Small intestine (tissue), 7 donors: ENCODE data around the gene GOLGA2. TPM values are rescaled to one million over a fixed set of nuclear protein-coding genes. Genes with fewer than 3 reads are reported as not detected.

Source experiments
- DNase-seq, 2 donors: peaks; one replicate each; pipeline versions ENCODE4 v3.0.0 to v3.0.0-alpha.2; 2013
- FAIRE-seq: peaks from 2 replicates; lab custom pipeline; 2012; peaks lifted over from hg19 to GRCh38; lab: Jason Lieb, UNC
- H3K27ac ChIP-seq, 3 donors: one replicate each; pipeline ENCODE4 v1.5.1; 2013; ENCODE audit warnings: low read length in 2 of 3, mild to moderate bottlenecking in 2 of 3, control low read depth in 1 of 3, inconsistent platforms in 1 of 3, low read depth in 1 of 3, moderate library complexity in 1 of 3
- H3K27me3 ChIP-seq, 3 donors: one replicate each; pipeline ENCODE4 v1.6.1; 2013; ENCODE audit warnings: low read length in 3 of 3, inconsistent platforms in 1 of 3; ENCODE audit not compliant: control insufficient read depth in 3 of 3, insufficient read depth in 3 of 3
- H3K36me3 ChIP-seq, 3 donors: one replicate each; pipeline ENCODE4 v1.6.1; 2013; ENCODE audit warnings: low read length in 3 of 3, inconsistent platforms in 1 of 3, low read depth in 1 of 3, mild to moderate bottlenecking in 1 of 3, moderate library complexity in 1 of 3; ENCODE audit not compliant: control insufficient read depth in 3 of 3, insufficient read depth in 2 of 3
- H3K4me1 ChIP-seq, 3 donors: one replicate each; pipeline ENCODE4 v1.6.1; 2013; ENCODE audit warnings: low read length in 2 of 3, inconsistent platforms in 1 of 3, low read depth in 1 of 3, mild to moderate bottlenecking in 1 of 3, moderate library complexity in 1 of 3; ENCODE audit not compliant: control insufficient read depth in 3 of 3, insufficient read depth in 2 of 3
- H3K4me3 ChIP-seq, 3 donors: one replicate each; pipeline ENCODE4 v1.5.1; 2013; ENCODE audit warnings: low read length in 3 of 3, control low read depth in 1 of 3, inconsistent platforms in 1 of 3, low read depth in 1 of 3, mild to moderate bottlenecking in 1 of 3, moderate library complexity in 1 of 3
- H3K9me3 ChIP-seq, 2 donors: one replicate each; pipeline ENCODE4 v1.6.1; 2013; ENCODE audit warnings: low read depth in 1 of 2, low read length in 1 of 2; ENCODE audit not compliant: control insufficient read depth in 2 of 2, insufficient read depth in 1 of 2
- WGBS, 3 donors: extraction: QIAGEN DNeasy Blood & Tissue Kit; methylation state at CpG; one replicate each; pipeline ENCODE4 v1.1.7; 2013; 5-methylcytosine and 5-hydroxymethylcytosine counted together
- polyA plus RNA-seq, 4 donors: library from polyadenylated mRNA; stranded (reverse) in 3 of 4; unstranded in 1 of 4; fragments of 200-250 nt in 3 of 4; fragments of 120-200 nt in 1 of 4; gene quantifications; one replicate each; pipeline versions ENCODE4 v1.2.1 to v1.2.3, GENCODE V29; 2013
- donor health status: healthy with polysubstance abuse.
- donor health status: control.
- donor health status: control.
- donor health status: Bipolar disorder and iron deficiency.
- donor health status: healthy.

GOLGA2 gene
- polyA plus RNA-seq, 4 donors = 34.9 to 69.1 (median 48.7) TPM

- Histone ChIP-seq H3K27ac (no peak overlapping the region), H3K36me3 (peaks cover 0 to 66% (median 0%) of the 10 kb centered on the region in 3 donors), H3K27me3 (peaks cover 0 to 3% (median 0%) of the 10 kb centered on the region in 3 donors), H3K4me1 (peaks cover 0 to 11% (median 3%) of the 10 kb centered on the region in 3 donors), H3K9me3 (no peaks in the 10 kb centered on the region), H3K4me3 (no peak overlapping the region)
- WGBS, 3 donors = 69 to 82% (median 79%) methylated on average over 3 of the region's 3 CpGs
- DNase-seq (no peak), FAIRE-seq (no peak)
Measured at GRCh38 chr9:128251732-128252100, 24.1 kb downstream of the GOLGA2 start.

GRCh38 chr9:128250839-128251731, 24.7 kb downstream of the GOLGA2 start:
- FAIRE-seq (no peak), DNase-seq (no peak)
- H3K9me3 ChIP-seq = no peaks in the 10 kb centered on the region
- peaks cover 0 to 15% (median 3%) of the 10 kb centered on the region in 3 donors for H3K4me1 ChIP-seq
- H3K27me3 ChIP-seq = peaks cover 0 to 3% (median 0%) of the 10 kb centered on the region in 3 donors
- H3K4me3 ChIP-seq = peak overlapping the region in 1 of 3 donors; percentile 55
- no peak overlapping the region for H3K27ac ChIP-seq
- 12 to 43% (median 17%) methylated on average over 38 to 43 of the region's 43 CpGs for WGBS, 3 donors
- H3K36me3 ChIP-seq = peaks cover 0 to 67% (median 0%) of the 10 kb centered on the region in 3 donors

- FAIRE-seq (no peak), DNase-seq (peak; percentile 93 to 97)
- H3K27ac ChIP-seq = peak overlapping the region in 1 of 3 donors; percentile 78
- no peaks in the 10 kb centered on the region for H3K9me3 ChIP-seq
- peaks cover 0 to 23% (median 5%) of the 10 kb centered on the region in 3 donors for H3K4me1 ChIP-seq
- peaks cover 0 to 3% (median 0%) of the 10 kb centered on the region in 3 donors for H3K27me3 ChIP-seq
- 4 to 19% (median 5%) methylated on average over 48 to 81 of the region's 81 CpGs for WGBS, 3 donors
- H3K4me3 ChIP-seq = peak overlapping the region in 2 of 3 donors; percentile 47 to 55
- peaks cover 0 to 63% (median 0%) of the 10 kb centered on the region in 3 donors for H3K36me3 ChIP-seq
Measured at GRCh38 chr9:128249908-128250838, 25.6 kb downstream of the GOLGA2 start.

- peak overlapping the region in 1 of 3 donors; percentile 78 for H3K27ac ChIP-seq
- WGBS, 3 donors = 57 to 81% (median 66%) methylated on average over 8 of the region's 8 CpGs
- no peak overlapping the region for H3K4me3 ChIP-seq
- FAIRE-seq = no peak
- H3K4me1 ChIP-seq = peaks cover 0 to 25% (median 6%) of the 10 kb centered on the region in 3 donors
- peaks cover 0 to 3% (median 0%) of the 10 kb centered on the region in 3 donors for H3K27me3 ChIP-seq
- H3K9me3 ChIP-seq = no peaks in the 10 kb centered on the region
- DNase-seq = no peak
- peaks cover 0 to 56% (median 0%) of the 10 kb centered on the region in 3 donors for H3K36me3 ChIP-seq
Measured at GRCh38 chr9:128249558-128249907, 26.3 kb downstream of the GOLGA2 start.

GRCh38 chr9:128247226-128247803, 28.5 kb downstream of the GOLGA2 start:
- H3K4me3 ChIP-seq = no peak overlapping the region
- no peak for FAIRE-seq
- peaks cover 0 to 39% (median 0%) of the 10 kb centered on the region in 3 donors for H3K36me3 ChIP-seq
- no peak overlapping the region for H3K27ac ChIP-seq
- WGBS, 3 donors = 60 to 87% (median 71%) methylated on average over 5 of the region's 5 CpGs
- H3K9me3 ChIP-seq = no peaks in the 10 kb centered on the region
- peaks cover 0 to 25% (median 6%) of the 10 kb centered on the region in 3 donors for H3K4me1 ChIP-seq
- peaks cover 0 to 3% (median 0%) of the 10 kb centered on the region in 3 donors for H3K27me3 ChIP-seq
- no peak for DNase-seq

GRCh38 chr9:128246471-128246870, 29.3 kb downstream of the GOLGA2 start:
- no peak overlapping the region for H3K4me3 ChIP-seq
- no peak for FAIRE-seq
- peak overlapping the region in 2 of 3 donors; percentile 14 to 66 for H3K27ac ChIP-seq

GRCh38 chr9:128245421-128246151, 30.2 kb downstream of the GOLGA2 start:
- no peaks in the 10 kb centered on the region for H3K27me3 ChIP-seq
- 46 to 68% (median 57%) methylated on average over 13 of the region's 13 CpGs for WGBS, 3 donors
- FAIRE-seq = no peak
- H3K36me3 ChIP-seq = peaks cover 0 to 43% (median 0%) of the 10 kb centered on the region in 3 donors
- peak overlapping the region in 1 of 3 donors; percentile 66 for H3K27ac ChIP-seq
- H3K4me3 ChIP-seq = no peak overlapping the region
- H3K4me1 ChIP-seq = peaks cover 0 to 19% (median 3%) of the 10 kb centered on the region in 3 donors
- peak in 1 of 2 donors; percentile 33 for DNase-seq
- H3K9me3 ChIP-seq = no peaks in the 10 kb centered on the region

More at GRCh38 chr9:128246471-128246870, 29.3 kb downstream of the GOLGA2 start:
- Histone ChIP-seq H3K9me3 (no peaks in the 10 kb centered on the region), H3K27me3 (peaks cover 0 to 3% (median 0%) of the 10 kb centered on the region in 3 donors), H3K4me1 (peaks cover 0 to 25% (median 6%) of the 10 kb centered on the region in 3 donors), H3K36me3 (peaks cover 0 to 40% (median 0%) of the 10 kb centered on the region in 3 donors)
- WGBS, 3 donors = 55 to 63% (median 58%) methylated on average over 2 of the region's 2 CpGs
- no peak for DNase-seq
